Bone marrow (tissue), 2 donors: ENCODE results near the gene FOXRED2.

Source experiments
- DNase-seq, 2 donors: peaks; one replicate each; lab custom pipeline; 2025; lab: John Stamatoyannopoulos, UW

Gene FOXRED2

GRCh38 chr22:36449596-36450175 is 57.2 kb downstream of the FOXRED2 start:
- no peak for DNase-seq

- no peak for DNase-seq
Measured at GRCh38 chr22:36447632-36448031, 59.2 kb downstream of the FOXRED2 start.

- no peak for DNase-seq
Measured at GRCh38 chr22:36445158-36445668, 61.6 kb downstream of the FOXRED2 start.

GRCh38 chr22:36443198-36443770 is 63.6 kb downstream of the FOXRED2 start:
- DNase-seq: no peak

- DNase-seq: no peak
Measured at GRCh38 chr22:36442506-36443197, 64.2 kb downstream of the FOXRED2 start.

- no peak for DNase-seq
Measured at GRCh38 chr22:36440429-36441002, 66.3 kb downstream of the FOXRED2 start.

- peak in 1 of 2 donors; percentile 47 for DNase-seq
Measured at GRCh38 chr22:36439481-36440271, 67.2 kb downstream of the FOXRED2 start.
